GM10847 (cell line): ENCODE measurements around the gene LCN6.

Experiments used
- POLR2A ChIP-seq: IDR thresholded peaks from 2 replicates; pipeline ENCODE4 v1.6.1; 2011; ENCODE audit not compliant: insufficient read length; ENCODE audit errors: extremely low read depth

LCN6 gene

GRCh38 chr9:136707011-136707410, 41.3 kb downstream of the LCN6 start:
- no peak for TF ChIP-seq POLR2A

DNA sequence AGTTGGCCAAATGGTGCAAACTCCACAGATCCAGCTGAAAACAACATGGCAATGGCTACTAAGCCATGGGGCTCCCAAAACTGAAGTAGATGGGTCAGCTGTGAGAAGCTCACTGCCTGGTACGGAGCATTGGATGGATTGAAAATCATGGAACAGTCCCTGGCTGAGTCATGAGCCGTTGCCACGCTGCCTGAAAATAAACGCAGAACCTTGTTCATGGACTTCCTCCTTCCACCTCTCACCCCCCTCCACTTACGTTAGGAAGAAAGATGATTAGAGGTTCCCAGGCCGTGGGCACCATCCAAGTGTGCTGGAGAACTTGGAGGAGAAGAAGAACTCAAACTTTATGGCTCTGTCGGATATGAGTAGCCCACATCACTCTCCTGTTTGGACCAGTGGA, 42.8 kb downstream of the LCN6 start:
- TF ChIP-seq POLR2A = no peak

GRCh38 chr9:136703276-136703860, 45.0 kb downstream of the LCN6 start:
- no peak for TF ChIP-seq POLR2A

DNA sequence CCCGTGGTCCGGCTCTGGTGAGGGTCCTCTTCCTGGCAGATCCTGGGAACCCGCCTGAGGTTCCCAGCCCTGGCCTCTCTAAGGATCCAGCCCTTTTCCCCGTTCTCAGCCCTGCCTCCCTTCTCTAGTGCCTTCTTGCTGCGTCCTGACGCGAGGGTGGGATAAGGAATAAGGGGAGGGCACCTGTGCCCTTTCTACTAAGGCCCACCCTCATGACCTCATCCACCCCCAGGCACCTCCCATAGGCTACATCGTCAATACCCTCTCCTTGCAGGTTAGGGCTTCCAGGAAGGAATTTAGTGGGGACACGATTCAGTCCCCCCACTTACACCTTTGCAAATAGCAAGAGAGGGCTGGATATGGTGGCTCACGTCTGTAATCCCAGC, 46.7 kb downstream of the LCN6 start:
- TF ChIP-seq POLR2A = no peak

- TF ChIP-seq POLR2A = no peak
Observed at GRCh38 chr9:136700959-136701667, 47.2 kb downstream of the LCN6 start.

- no peak for TF ChIP-seq POLR2A
Observed at GRCh38 chr9:136700304-136700703, 48.0 kb downstream of the LCN6 start.

DNA sequence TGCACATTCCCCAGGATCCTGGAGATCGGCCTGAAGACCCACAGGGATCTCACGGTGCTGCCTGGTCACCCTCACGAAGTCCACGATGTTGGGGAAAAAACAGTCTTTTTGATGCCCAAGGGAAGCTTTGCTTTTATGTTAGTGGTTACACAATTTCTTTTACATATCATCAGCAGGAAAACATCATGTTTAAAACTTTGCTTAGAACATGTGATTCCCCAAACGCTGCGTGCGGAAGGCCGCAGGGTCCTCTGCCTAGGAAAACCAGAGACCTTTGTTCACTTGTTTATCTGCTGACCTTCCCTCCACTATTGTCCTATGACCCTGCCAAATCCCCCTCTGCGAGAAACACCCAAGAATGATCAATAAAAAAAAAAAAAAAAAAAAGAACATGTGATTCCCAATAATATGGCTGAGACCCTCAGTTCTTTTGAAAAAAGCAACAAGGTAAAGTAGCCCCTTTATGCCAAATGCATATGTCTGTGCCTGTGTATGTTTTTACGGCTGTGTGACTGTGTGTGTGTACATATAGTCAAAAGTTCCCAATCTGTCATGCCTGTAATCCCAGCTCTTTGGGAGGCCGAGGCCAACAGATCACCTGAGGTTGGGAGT, 49.6 kb downstream of the LCN6 start:
- no peak for TF ChIP-seq POLR2A

DNA sequence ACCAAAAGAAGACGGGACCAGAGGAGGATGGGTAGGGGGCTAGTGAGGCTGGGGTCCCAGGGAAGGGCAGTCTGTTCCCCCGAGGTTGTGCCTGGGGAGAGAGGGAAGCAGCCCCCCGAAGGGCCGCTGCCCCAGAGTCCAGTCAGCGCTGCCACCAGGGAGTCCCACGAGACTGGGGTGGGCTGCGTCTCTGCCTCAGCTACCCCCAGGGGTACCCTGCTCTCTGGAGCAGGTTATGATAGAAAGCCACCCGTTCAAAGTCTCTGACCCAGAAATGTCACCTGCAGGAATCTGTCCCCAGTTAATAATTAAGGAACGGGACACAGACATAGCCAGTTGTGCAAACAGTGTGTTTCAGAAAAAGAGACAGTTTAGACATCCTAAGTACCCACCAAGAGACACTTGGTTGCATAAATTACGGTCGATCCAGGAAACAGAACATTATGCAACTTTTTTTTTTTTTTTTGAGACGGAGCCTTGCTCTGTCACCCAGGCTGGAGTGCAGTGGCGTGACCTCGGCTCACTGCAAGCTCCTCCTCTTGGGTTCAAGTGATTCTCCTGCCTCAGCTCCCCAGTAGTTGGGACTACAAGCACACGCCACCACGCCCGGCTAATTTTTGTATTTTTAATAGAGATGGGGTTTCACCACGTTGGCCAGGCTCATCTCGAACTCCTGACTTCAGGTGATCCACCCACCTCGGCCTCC, 50.4 kb downstream of the LCN6 start:
- TF ChIP-seq POLR2A = no peak

- TF ChIP-seq POLR2A = no peak
Observed at GRCh38 chr9:136697146-136697820, 51.0 kb downstream of the LCN6 start.

GRCh38 chr9:136696502-136696901, 51.8 kb downstream of the LCN6 start:
- no peak for TF ChIP-seq POLR2A

GRCh38 chr9:136695955-136696354, 52.4 kb downstream of the LCN6 start:
- no peak for TF ChIP-seq POLR2A

DNA sequence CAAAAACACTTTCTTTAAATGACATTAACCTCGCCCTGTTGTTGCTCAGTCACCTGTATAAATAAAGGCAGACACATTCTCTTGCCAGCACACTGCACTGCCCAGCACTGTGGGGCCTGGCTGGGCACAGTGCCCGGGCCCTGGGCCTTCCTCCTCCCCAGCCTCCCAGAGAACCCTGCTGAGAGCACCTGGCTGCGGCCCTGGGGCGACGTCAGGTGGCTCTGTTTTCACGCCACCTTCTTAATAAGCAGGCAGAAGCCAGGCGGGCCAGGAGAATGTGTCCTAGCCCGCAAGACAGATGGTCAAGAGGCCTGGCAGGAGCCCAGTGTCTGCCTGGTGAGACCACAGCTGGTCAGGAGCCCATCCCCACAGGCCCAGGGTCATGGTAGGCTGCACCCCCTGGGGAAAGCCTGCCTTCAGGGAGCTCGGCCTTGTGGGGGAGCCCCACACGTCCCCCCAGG, 52.9 kb downstream of the LCN6 start:
- no peak for TF ChIP-seq POLR2A

DNA sequence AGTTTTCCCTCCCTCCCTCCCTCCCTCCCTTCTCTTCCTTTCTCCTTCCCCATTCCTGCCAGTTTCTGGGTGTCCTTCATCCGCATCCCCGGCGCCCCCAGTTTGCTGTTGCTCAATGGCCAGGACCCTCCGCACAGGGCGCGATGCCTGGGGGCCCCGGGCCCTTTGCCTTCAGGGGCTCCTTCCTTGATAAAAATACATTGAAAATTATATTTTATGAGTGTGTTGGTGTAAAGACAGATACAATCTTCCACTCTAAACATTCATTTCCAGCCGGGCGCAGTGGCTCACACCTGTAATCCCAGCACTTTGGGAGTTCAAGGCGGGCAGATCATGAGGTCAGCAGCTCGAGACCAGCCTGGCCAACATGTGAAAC, 53.5 kb downstream of the LCN6 start:
- no peak for TF ChIP-seq POLR2A

DNA sequence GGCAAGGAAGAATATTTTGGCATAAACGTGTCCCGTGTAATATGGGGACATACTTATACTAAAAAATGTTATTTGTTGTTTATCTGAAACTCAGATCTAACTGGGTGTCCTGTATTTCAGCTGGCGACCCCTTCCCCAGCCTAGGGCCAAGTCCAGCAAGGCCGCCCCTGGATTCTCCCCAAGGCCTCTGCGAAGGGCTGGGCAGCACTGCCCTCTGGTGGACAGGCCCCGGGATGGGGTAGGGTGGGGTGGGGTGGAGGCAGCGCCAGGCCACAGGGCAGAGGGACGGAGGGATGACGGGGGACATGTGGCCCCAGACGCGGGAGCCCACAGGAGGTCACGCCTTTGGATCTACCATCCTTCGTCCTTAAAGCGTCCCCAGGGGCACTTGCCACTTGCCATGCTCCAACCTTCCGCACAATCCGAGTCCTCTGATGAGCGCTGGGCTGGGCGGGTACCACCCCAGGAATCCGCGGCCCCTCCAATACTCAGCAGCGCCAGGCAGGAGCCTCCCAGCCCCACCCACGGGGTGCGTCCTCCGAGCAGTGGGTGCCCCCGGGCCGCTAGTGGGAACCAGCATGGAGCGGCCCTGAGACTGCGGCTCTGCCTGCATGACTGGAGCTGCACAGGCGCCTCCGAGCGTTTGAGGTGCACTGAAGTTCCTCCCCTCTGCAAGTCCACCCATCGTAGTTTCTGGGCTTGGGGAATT, 54.0 kb downstream of the LCN6 start:
- TF ChIP-seq POLR2A = no peak
